ENCODE measurements around the gene DBNDD2. TPM values are rescaled to one million over a fixed set of nuclear protein-coding genes. Genes with fewer than 3 reads are reported as not detected.

DBNDD2 gene
- total RNA-seq, 1 experiment from 2014 or later, result 74.3 TPM

DNA sequence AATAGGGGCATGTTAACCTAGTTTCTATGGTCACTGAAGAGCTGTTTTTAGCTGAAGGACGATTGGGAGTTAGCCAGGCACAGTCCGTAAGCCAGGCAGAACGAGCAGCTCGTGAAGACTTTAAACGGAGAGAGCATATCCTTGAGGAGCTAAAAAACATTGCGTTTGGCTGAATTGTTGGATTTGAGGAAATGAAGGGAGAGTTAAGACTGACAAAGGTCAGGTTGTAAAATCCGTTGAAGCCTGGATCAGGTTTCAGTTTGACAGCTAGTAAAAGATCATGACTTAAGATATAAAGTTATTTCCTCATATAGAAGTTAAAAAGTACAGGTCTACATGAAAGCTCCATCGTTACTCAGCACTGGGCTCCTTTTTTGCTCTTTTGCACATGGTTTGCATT lies 2.8 kb downstream of the DBNDD2 start:
- Mint-ChIP-seq H3K27me3 (ENCODE audit: insufficient read depth, unreplicated experiment) (no peaks in the 10 kb centered on the region), H3K9me3 (ENCODE audit: unreplicated experiment) (no peaks in the 10 kb centered on the region), H3K27ac (ENCODE audit: unreplicated experiment) (no peak overlapping the region), H3K4me3 (ENCODE audit: unreplicated experiment) (no peak overlapping the region), H3K36me3 (ENCODE audit: insufficient read depth, unreplicated experiment) (peaks cover 7% of the 10 kb centered on the region), H3K4me1 (ENCODE audit: low read depth, unreplicated experiment) (peaks cover 6% of the 10 kb centered on the region)
- H3K27me3 ChIP-seq (replicated peaks; ENCODE audit: control insufficient read depth, insufficient read depth, low read length), result no peaks in the 10 kb centered on the region
- intact Hi-C loops (cut with micrococcal nuclease; ENCODE audit: unreplicated experiment), result no loop called here
- DNase-seq, result no peak
- peaks cover 5% of the 10 kb centered on the region; the same call in 1 of the 2 replicates for H3K4me1 ChIP-seq
- H3K4me3 ChIP-seq (ENCODE audit: low read depth, low read length), result no peak overlapping the region
- POLR2A ChIA-PET, result no interaction called here
- peaks cover 2% of the 10 kb centered on the region; the same call in 1 of the 2 replicates for H3K36me3 ChIP-seq (ENCODE audit: control insufficient read depth, insufficient read depth, low read length)
- TF ChIP-seq, protein P1, sequence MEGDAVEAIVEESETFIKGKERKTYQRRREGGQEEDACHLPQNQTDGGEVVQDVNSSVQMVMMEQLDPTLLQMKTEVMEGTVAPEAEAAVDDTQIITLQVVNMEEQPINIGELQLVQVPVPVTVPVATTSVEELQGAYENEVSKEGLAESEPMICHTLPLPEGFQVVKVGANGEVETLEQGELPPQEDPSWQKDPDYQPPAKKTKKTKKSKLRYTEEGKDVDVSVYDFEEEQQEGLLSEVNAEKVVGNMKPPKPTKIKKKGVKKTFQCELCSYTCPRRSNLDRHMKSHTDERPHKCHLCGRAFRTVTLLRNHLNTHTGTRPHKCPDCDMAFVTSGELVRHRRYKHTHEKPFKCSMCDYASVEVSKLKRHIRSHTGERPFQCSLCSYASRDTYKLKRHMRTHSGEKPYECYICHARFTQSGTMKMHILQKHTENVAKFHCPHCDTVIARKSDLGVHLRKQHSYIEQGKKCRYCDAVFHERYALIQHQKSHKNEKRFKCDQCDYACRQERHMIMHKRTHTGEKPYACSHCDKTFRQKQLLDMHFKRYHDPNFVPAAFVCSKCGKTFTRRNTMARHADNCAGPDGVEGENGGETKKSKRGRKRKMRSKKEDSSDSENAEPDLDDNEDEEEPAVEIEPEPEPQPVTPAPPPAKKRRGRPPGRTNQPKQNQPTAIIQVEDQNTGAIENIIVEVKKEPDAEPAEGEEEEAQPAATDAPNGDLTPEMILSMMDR (IDR thresholded peaks at IDR 0.05; ENCODE audit: insufficient read depth in 1 of 2, low read depth in 1 of 2, low read length in 1 of 2, severe bottlenecking in 1 of 2, unreplicated experiment in 1 of 2), result no peak
- CTCF ChIA-PET, result interaction anchor here (0.7 to 1.0 kb wide), 2 partner anchors 9 to 26 kb away, joined by 3 to 6 read pairs; no protein-coding TSS in a partner anchor
- no TSS peak for BruUV-seq (replicated peaks)
- no peaks in the 10 kb centered on the region for H3K9me3 ChIP-seq

DNA sequence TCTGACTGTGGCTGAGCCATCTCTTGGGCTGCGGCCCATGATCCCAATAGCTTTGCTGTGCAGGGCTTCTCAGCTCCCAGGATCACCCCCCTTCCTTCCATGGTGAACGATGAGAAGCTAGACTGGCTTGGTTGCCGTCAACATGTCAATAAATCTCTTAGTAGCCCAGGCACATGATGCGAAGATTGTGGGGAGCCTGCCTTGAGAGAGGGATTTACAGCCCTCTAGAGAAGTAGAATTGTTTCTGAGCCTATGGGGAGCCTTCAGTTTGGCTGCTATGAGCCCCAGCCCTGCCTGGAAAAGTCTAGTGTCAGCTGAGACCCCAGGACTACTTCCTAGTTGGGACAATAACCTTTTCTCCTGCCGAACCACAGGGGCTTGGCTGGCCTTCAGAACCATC lies 4.6 kb downstream of the DBNDD2 start:
- BruUV-seq (replicated peaks), result no TSS peak
- Mint-ChIP-seq H3K4me3 (ENCODE audit: unreplicated experiment) (no peak overlapping the region), H3K27me3 (ENCODE audit: insufficient read depth, unreplicated experiment) (no peaks in the 10 kb centered on the region), H3K27ac (ENCODE audit: unreplicated experiment) (no peak overlapping the region), H3K9me3 (ENCODE audit: unreplicated experiment) (no peaks in the 10 kb centered on the region), H3K4me1 (ENCODE audit: low read depth, unreplicated experiment) (peaks cover 6% of the 10 kb centered on the region), H3K36me3 (ENCODE audit: insufficient read depth, unreplicated experiment) (peaks cover 7% of the 10 kb centered on the region)
- Histone ChIP-seq H3K4me3 (ENCODE audit: low read depth, low read length) (no peak overlapping the region), H3K36me3 (ENCODE audit: control insufficient read depth, insufficient read depth, low read length) (peaks cover 2% of the 10 kb centered on the region; the same call in 1 of the 2 replicates), H3K27me3 (replicated peaks; ENCODE audit: control insufficient read depth, insufficient read depth, low read length) (no peaks in the 10 kb centered on the region), H3K9me3 (no peaks in the 10 kb centered on the region), H3K4me1 (peaks cover 13% of the 10 kb centered on the region; the same call in 1 of the 2 replicates)
- ChIA-PET POLR2A (no interaction called here), CTCF (interaction anchor here (0.6 to 1.8 kb wide), 3 partner anchors 19 to 50 kb away, joined by 3 to 7 read pairs (median 4); partner anchors contain the start of gene SYS1)
- TF ChIP-seq, protein P1 (IDR thresholded peaks at IDR 0.05; ENCODE audit: insufficient read depth in 1 of 2, low read depth in 1 of 2, low read length in 1 of 2, severe bottlenecking in 1 of 2, unreplicated experiment in 1 of 2), result no peak
- no peak for DNase-seq
- intact Hi-C loops (cut with micrococcal nuclease; ENCODE audit: unreplicated experiment), result no loop called here

DNA sequence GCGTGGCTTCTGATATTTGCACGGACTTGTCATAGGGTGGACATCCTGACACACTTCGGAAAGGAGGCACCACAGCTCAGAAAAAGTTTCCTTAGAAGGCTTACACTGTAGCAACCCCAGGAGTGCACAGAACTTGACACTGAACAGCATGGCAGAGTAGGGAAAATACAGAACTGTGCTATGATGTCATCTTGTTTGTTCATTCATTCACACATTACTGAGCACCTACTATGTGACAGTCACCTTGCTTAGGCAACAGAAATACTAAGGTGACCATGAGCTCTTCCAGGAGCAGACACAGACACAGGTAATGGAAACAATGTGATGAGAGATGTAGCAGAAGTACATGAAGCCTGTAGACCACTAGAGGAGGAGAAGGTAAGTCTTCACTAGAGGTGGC lies 5.4 kb downstream of the DBNDD2 start:
- peaks cover 13% of the 10 kb centered on the region; the same call in 1 of the 2 replicates for H3K4me1 ChIP-seq
- no peak for DNase-seq
- CTCF ChIA-PET, result interaction anchor here (1.0 to 1.8 kb wide), 2 partner anchors 23 to 40 kb away, joined by 5 to 7 read pairs; no protein-coding TSS in a partner anchor
- no peak overlapping the region for H3K4me3 ChIP-seq (ENCODE audit: low read depth, low read length)
- TF ChIP-seq, protein P1 (IDR thresholded peaks at IDR 0.05; ENCODE audit: insufficient read depth in 1 of 2, low read depth in 1 of 2, low read length in 1 of 2, severe bottlenecking in 1 of 2, unreplicated experiment in 1 of 2), result no peak
- H3K27me3 ChIP-seq (replicated peaks; ENCODE audit: control insufficient read depth, insufficient read depth, low read length), result no peaks in the 10 kb centered on the region
- no peaks in the 10 kb centered on the region for H3K9me3 ChIP-seq
- BruUV-seq (replicated peaks), result no TSS peak
- POLR2A ChIA-PET, result no interaction called here
- Mint-ChIP-seq H3K27me3 (ENCODE audit: insufficient read depth, unreplicated experiment) (no peaks in the 10 kb centered on the region), H3K4me1 (ENCODE audit: low read depth, unreplicated experiment) (peaks cover 6% of the 10 kb centered on the region), H3K4me3 (ENCODE audit: unreplicated experiment) (no peak overlapping the region), H3K9me3 (ENCODE audit: unreplicated experiment) (no peaks in the 10 kb centered on the region), H3K27ac (ENCODE audit: unreplicated experiment) (no peak overlapping the region), H3K36me3 (ENCODE audit: insufficient read depth, unreplicated experiment) (peaks cover 11% of the 10 kb centered on the region)
- H3K36me3 ChIP-seq (ENCODE audit: control insufficient read depth, insufficient read depth, low read length), result peaks cover 2% of the 10 kb centered on the region; the same call in 1 of the 2 replicates
- intact Hi-C loops (cut with micrococcal nuclease; ENCODE audit: unreplicated experiment), result no loop called here
